ENCODE data around the gene ZNF620.

Gene ZNF620

GRCh38 chr3:40463579-40463978 lies 42.3 kb upstream of the ZNF620 start:
- CTCF ChIA-PET, result no interaction called here
- DNase-seq (ENCODE audit: extremely low spot score), result no peak
- no peak for TF ChIP-seq NFRKB (IDR thresholded peaks at IDR 0.05)
- no peak for TF ChIP-seq ZNF384 (IDR thresholded peaks at IDR 0.05)
- TF ChIP-seq FOXK2 (IDR thresholded peaks at IDR 0.05), result no peak
- TF ChIP-seq BHLHE40 (IDR thresholded peaks at IDR 0.05; ENCODE audit: borderline replicate concordance), result no peak
- TF ChIP-seq FOXM1 (IDR thresholded peaks at IDR 0.05; ENCODE audit: borderline replicate concordance), result no peak
- TF ChIP-seq ARNT (IDR thresholded peaks at IDR 0.05), result no peak
- POLR2A ChIA-PET, result interaction anchor here (1.1 to 1.2 kb wide), 2 partner anchors 13 to 42 kb away, joined by 3 read pairs; partner anchors contain the start of genes ZNF619 and ZNF620

- ChIA-PET CTCF (no interaction called here), POLR2A (interaction anchor here (1.0 to 1.4 kb wide), 3 partner anchors 7 to 12 kb away, joined by 3 to 11 read pairs (median 3); partner anchors contain the start of genes RPL14 and ZNF619)
- TF ChIP-seq FOXM1 (IDR thresholded peaks at IDR 0.05; ENCODE audit: borderline replicate concordance), result no peak
- TF ChIP-seq ELF4 (IDR thresholded peaks at IDR 0.05), result peak; percentile 21; the same call in 1 of the 2 replicates
- no peak for DNase-seq (ENCODE audit: extremely low spot score)
Measured at GRCh38 chr3:40464339-40465110, 41.3 kb upstream of the ZNF620 start.

GRCh38 chr3:40465111-40465407 lies 40.8 kb upstream of the ZNF620 start:
- CTCF ChIA-PET, result no interaction called here
- DNase-seq (ENCODE audit: extremely low spot score), result no peak
- POLR2A ChIA-PET, result interaction anchor here (1.0 to 1.4 kb wide), 3 partner anchors 8 to 12 kb away, joined by 3 to 11 read pairs (median 3); partner anchors contain the start of genes RPL14 and ZNF619
- TF ChIP-seq ELF4 (IDR thresholded peaks at IDR 0.05) (peak; percentile 36; the same call in 1 of the 2 replicates), PKNOX1 (IDR thresholded peaks at IDR 0.05) (no peak)

GRCh38 chr3:40465456-40465855 lies 40.4 kb upstream of the ZNF620 start:
- no peak for TF ChIP-seq ELF4 (IDR thresholded peaks at IDR 0.05)
- no peak for TF ChIP-seq FOXK2 (IDR thresholded peaks at IDR 0.05)
- no peak for TF ChIP-seq SP1 (IDR thresholded peaks at IDR 0.05)
- TF ChIP-seq NFRKB (IDR thresholded peaks at IDR 0.05), result no peak
- no peak for TF ChIP-seq L3MBTL2 (conservative IDR thresholded peaks at IDR 0.05)
- TF ChIP-seq ZNF384 (IDR thresholded peaks at IDR 0.05), result no peak
- no peak for TF ChIP-seq PKNOX1 (IDR thresholded peaks at IDR 0.05)
- no peak for TF ChIP-seq CTBP1 (IDR thresholded peaks at IDR 0.05; ENCODE audit: borderline replicate concordance)
- TF ChIP-seq ARNT (IDR thresholded peaks at IDR 0.05), result no peak
- TF ChIP-seq LEF1 (IDR thresholded peaks at IDR 0.05; ENCODE audit: borderline replicate concordance), result no peak
- no peak for TF ChIP-seq HDGF (IDR thresholded peaks at IDR 0.05; ENCODE audit: borderline replicate concordance)
- TF ChIP-seq FOXA1 (IDR thresholded peaks at IDR 0.05), result no peak
- no peak for TF ChIP-seq TARDBP (IDR thresholded peaks at IDR 0.05)
- TF ChIP-seq BHLHE40 (IDR thresholded peaks at IDR 0.05; ENCODE audit: borderline replicate concordance), result no peak
- TF ChIP-seq FOXM1 (IDR thresholded peaks at IDR 0.05; ENCODE audit: borderline replicate concordance), result no peak
- no peak for TF ChIP-seq SUZ12 (IDR thresholded peaks at IDR 0.05)
- ChIA-PET CTCF (no interaction called here), POLR2A (interaction anchor here (1.0 to 1.4 kb wide), 3 partner anchors 8 to 12 kb away, joined by 3 to 11 read pairs (median 3); partner anchors contain the start of genes RPL14 and ZNF619)
- DNase-seq (ENCODE audit: extremely low spot score), result no peak

- no peak for TF ChIP-seq CTBP1 (IDR thresholded peaks at IDR 0.05; ENCODE audit: borderline replicate concordance)
- no peak for TF ChIP-seq NFRKB (IDR thresholded peaks at IDR 0.05)
- no peak for TF ChIP-seq SUZ12 (IDR thresholded peaks at IDR 0.05)
- no peak for TF ChIP-seq TARDBP (IDR thresholded peaks at IDR 0.05)
- no peak for TF ChIP-seq ELF4 (IDR thresholded peaks at IDR 0.05)
- TF ChIP-seq ARNT (IDR thresholded peaks at IDR 0.05), result no peak
- no peak for TF ChIP-seq FOXK2 (IDR thresholded peaks at IDR 0.05)
- no peak for TF ChIP-seq FOXM1 (IDR thresholded peaks at IDR 0.05; ENCODE audit: borderline replicate concordance)
- TF ChIP-seq PKNOX1 (IDR thresholded peaks at IDR 0.05), result no peak
- no peak for TF ChIP-seq BHLHE40 (IDR thresholded peaks at IDR 0.05; ENCODE audit: borderline replicate concordance)
- no peak for TF ChIP-seq L3MBTL2 (conservative IDR thresholded peaks at IDR 0.05)
- TF ChIP-seq SP1 (IDR thresholded peaks at IDR 0.05), result no peak
- POLR2A ChIA-PET, result interaction anchor here (1.0 kb wide), 2 partner anchors 11 to 16 kb away, joined by 3 read pairs; partner anchors contain the start of gene RPL14
- CTCF ChIA-PET, result no interaction called here
- DNase-seq (ENCODE audit: extremely low spot score), result no peak
Measured at GRCh38 chr3:40468018-40468417, 37.8 kb upstream of the ZNF620 start.

GRCh38 chr3:40470701-40471100 lies 35.1 kb upstream of the ZNF620 start:
- TF ChIP-seq FOXA1 (IDR thresholded peaks at IDR 0.05) (no peak), TARDBP (IDR thresholded peaks at IDR 0.05) (no peak), ARNT (IDR thresholded peaks at IDR 0.05) (no peak), HDGF (IDR thresholded peaks at IDR 0.05; ENCODE audit: borderline replicate concordance) (no peak), ELF4 (IDR thresholded peaks at IDR 0.05) (no peak), SUZ12 (IDR thresholded peaks at IDR 0.05) (no peak), BHLHE40 (IDR thresholded peaks at IDR 0.05; ENCODE audit: borderline replicate concordance) (no peak), L3MBTL2 (conservative IDR thresholded peaks at IDR 0.05) (no peak), CTBP1 (IDR thresholded peaks at IDR 0.05; ENCODE audit: borderline replicate concordance) (no peak), FOXK2 (IDR thresholded peaks at IDR 0.05) (no peak), NFRKB (IDR thresholded peaks at IDR 0.05) (no peak), ZNF384 (IDR thresholded peaks at IDR 0.05) (no peak), SP1 (IDR thresholded peaks at IDR 0.05) (no peak), PKNOX1 (IDR thresholded peaks at IDR 0.05) (no peak), LEF1 (IDR thresholded peaks at IDR 0.05; ENCODE audit: borderline replicate concordance) (no peak), FOXM1 (IDR thresholded peaks at IDR 0.05; ENCODE audit: borderline replicate concordance) (no peak)
- CTCF ChIA-PET, result no interaction called here
- no peak for DNase-seq (ENCODE audit: extremely low spot score)
- POLR2A ChIA-PET, result interaction anchor here (0.6 to 1.6 kb wide), 3 partner anchors 13 to 35 kb away, joined by 3 to 4 read pairs (median 3); partner anchors contain the start of genes RPL14 and ZNF620
